Mesothelial cell of epicardium (in vitro differentiated cells): ENCODE data around the gene MARK3. TPM values are rescaled to one million over a fixed set of nuclear protein-coding genes. Genes with fewer than 3 reads are reported as not detected.

Experiments used
- DNase-seq, 2 experiments: peaks; one replicate each; pipeline ENCODE4 v3.0.0; 2021; ENCODE audit warnings: low spot score in 2 of 2; ENCODE audit not compliant: unreplicated experiment in 2 of 2
- H3K27ac Mint-ChIP-seq: 2 replicates; pipeline ENCODE4 v1.8.0; 2021; ENCODE audit warnings: mixed read lengths
- H3K27me3 Mint-ChIP-seq: 2 replicates; pipeline ENCODE4 v1.8.0; 2021; ENCODE audit warnings: low read depth, mixed read lengths
- H3K36me3 Mint-ChIP-seq: 2 replicates; pipeline ENCODE4 v1.8.0; 2021; ENCODE audit warnings: mixed read lengths
- H3K4me1 Mint-ChIP-seq: 2 replicates; pipeline ENCODE4 v1.8.0; 2021; ENCODE audit warnings: mixed read lengths
- H3K4me3 Mint-ChIP-seq: 2 replicates; pipeline ENCODE4 v1.8.0; 2021; ENCODE audit warnings: mild to moderate bottlenecking, moderate library complexity, mixed read lengths
- H3K9me3 Mint-ChIP-seq: 2 replicates; pipeline ENCODE4 v1.8.0; 2021; ENCODE audit warnings: mixed read lengths
- CTCF ChIP-seq: fragments of 200-600 bp; sonication (generic); IDR thresholded peaks from one replicate; pipeline ENCODE4 v1.5.0; 2021; ENCODE audit warnings: antibody characterized with exemption; ENCODE audit not compliant: unreplicated experiment
- total RNA-seq: library from RNA; stranded (reverse); gene quantifications from 3 replicates; pipeline ENCODE4 v1.2.1, GENCODE V29; 2021

MARK3 gene
- total RNA-seq, 1 donor from 2014 or later, result 125 TPM

DNA sequence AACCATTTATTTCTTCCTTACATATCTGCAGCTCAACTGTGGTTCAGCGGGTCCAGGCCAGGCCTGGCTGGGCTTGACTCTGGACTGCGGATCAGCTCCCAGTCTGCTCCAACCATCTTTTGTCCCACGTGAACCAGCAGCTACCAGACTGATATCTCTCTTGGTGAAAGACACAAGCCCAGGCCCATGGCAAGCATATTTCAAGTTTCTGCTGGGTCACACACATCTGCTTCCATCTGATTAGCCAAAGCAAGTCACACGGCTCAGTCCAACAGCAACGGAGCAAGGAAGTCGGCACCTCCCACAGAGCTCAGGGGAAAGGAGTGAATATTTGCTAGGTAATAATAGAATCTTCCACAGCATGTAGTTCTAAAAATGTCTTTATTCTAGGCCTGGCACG lies 24.7 kb upstream of the MARK3 start:
- peaks cover 10% of the 10 kb centered on the region for H3K36me3 Mint-ChIP-seq
- no peaks in the 10 kb centered on the region for H3K27me3 Mint-ChIP-seq
- peaks cover 27% of the 10 kb centered on the region for H3K9me3 Mint-ChIP-seq
- no peak overlapping the region for H3K27ac Mint-ChIP-seq
- no peak for DNase-seq
- no peak overlapping the region for H3K4me3 Mint-ChIP-seq
- no peaks in the 10 kb centered on the region for H3K4me1 Mint-ChIP-seq
- no peak for TF ChIP-seq CTCF

DNA sequence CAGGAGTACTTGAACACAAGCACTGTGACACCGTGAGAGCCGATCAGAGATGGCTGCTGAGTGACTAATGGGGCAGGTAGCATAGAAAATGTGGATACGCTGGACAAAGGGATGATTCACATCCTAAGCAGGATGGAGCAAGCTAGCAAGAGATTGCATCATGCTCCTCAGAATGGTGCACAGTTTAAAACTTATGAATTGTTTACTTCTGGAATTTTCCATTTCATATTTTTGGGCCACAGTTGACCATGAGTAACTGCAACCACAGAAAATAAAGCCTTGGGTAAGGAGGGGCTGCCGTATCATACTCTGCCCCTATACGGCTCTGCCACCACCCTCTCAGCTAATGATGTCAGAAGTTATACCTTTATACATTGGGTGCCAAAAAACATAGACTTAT lies 23.3 kb upstream of the MARK3 start:
- H3K27me3 Mint-ChIP-seq, result no peaks in the 10 kb centered on the region
- H3K4me3 Mint-ChIP-seq, result no peak overlapping the region
- H3K9me3 Mint-ChIP-seq, result peaks cover 27% of the 10 kb centered on the region
- H3K27ac Mint-ChIP-seq, result no peak overlapping the region
- H3K4me1 Mint-ChIP-seq, result no peaks in the 10 kb centered on the region
- TF ChIP-seq CTCF, result no peak
- peaks cover 10% of the 10 kb centered on the region for H3K36me3 Mint-ChIP-seq
- no peak for DNase-seq

DNA sequence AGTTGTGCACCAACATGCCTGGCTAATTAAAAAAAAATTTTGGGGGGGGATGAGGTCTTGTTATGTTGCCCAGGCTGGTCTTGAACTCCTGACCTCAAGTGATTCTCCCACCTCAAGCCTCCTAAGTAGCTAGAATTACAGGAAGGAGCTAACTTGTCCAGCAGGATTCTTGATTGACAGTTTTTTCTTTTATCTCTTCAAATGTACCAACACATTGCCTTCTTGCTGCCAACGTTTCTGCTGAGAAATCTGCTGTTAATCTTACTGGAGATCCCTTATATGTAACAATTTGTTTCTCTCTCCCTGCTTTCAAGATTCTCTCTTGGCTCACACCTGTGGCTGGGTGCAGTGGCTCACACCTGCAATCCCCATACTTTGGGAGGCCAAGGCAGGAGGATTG lies 22.4 kb upstream of the MARK3 start:
- H3K4me3 Mint-ChIP-seq, result no peak overlapping the region
- peaks cover 10% of the 10 kb centered on the region for H3K36me3 Mint-ChIP-seq
- no peaks in the 10 kb centered on the region for H3K27me3 Mint-ChIP-seq
- H3K4me1 Mint-ChIP-seq, result no peaks in the 10 kb centered on the region
- no peak overlapping the region for H3K27ac Mint-ChIP-seq
- no peak for DNase-seq
- no peak for TF ChIP-seq CTCF
- H3K9me3 Mint-ChIP-seq, result peaks cover 27% of the 10 kb centered on the region

DNA sequence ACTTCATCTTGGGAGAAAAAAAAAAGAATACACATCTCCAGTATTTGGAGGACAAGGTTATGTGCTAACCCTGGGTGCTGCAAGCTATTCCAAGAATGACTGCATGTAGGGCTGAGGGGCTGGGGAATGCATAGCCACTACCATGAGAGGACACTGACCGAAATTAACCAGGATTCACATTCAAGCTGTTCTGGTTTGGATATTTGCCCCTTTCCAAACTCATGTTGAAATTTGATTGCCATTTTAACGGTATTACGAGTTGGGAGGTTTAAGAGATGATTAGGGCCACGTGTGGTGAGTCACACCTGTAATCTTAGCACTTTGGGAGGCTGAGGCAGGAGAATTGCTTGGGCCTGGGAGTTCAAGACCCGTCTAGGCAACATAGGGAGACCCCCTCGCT lies 18.5 kb upstream of the MARK3 start:
- no peak for DNase-seq
- no peak for TF ChIP-seq CTCF
- Mint-ChIP-seq H3K9me3 (peaks cover 21% of the 10 kb centered on the region), H3K27me3 (no peaks in the 10 kb centered on the region), H3K4me1 (no peaks in the 10 kb centered on the region), H3K36me3 (peaks cover 10% of the 10 kb centered on the region), H3K27ac (no peak overlapping the region), H3K4me3 (no peak overlapping the region)

DNA sequence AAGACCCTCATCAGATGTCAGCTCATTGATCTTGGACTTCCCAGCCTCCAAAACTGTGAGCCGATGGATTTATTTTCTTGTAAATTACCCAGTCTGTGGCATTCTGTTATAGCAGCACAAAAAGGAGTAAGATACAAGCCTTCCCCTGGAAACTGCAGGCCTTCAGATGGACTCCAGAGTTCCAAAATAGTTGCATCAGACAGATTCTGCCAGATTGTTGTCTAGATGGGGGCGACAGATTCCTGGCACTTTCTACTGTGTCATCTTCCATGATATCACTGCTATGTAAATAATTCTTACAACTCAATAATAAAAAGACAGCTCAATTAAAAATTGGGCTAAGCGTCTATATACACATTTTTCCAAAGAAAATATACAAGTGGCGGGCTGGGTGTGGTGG lies 17.2 kb upstream of the MARK3 start:
- H3K9me3 Mint-ChIP-seq, result peaks cover 16% of the 10 kb centered on the region
- H3K4me1 Mint-ChIP-seq, result no peaks in the 10 kb centered on the region
- no peak overlapping the region for H3K27ac Mint-ChIP-seq
- TF ChIP-seq CTCF, result no peak
- H3K4me3 Mint-ChIP-seq, result no peak overlapping the region
- DNase-seq, result no peak
- H3K27me3 Mint-ChIP-seq, result no peaks in the 10 kb centered on the region
- peaks cover 7% of the 10 kb centered on the region for H3K36me3 Mint-ChIP-seq

DNA sequence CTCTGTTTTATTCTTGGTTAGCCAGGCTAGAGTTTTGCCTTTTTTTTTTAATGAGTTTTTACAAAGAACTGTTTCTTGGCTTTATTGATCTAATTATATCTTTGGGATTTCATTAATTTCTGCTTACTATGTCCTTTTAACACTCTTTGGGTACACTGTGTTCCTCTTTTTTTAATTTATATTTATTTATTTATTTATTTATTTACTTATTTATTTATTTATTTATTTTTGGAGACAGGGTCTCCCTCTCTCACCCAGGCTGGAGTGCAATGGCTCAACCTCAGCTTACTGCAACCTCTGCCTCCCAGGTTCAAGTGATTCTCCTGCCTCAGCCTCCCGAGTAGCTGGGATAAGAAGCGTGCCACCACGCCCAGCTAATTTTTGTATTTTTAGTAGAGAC lies 15.1 kb upstream of the MARK3 start:
- Mint-ChIP-seq H3K27me3 (peaks cover 4% of the 10 kb centered on the region), H3K27ac (no peak overlapping the region), H3K4me1 (no peaks in the 10 kb centered on the region), H3K9me3 (no peaks in the 10 kb centered on the region), H3K36me3 (no peaks in the 10 kb centered on the region), H3K4me3 (no peak overlapping the region)
- TF ChIP-seq CTCF, result no peak
- no peak for DNase-seq
